Ovary (tissue), 9 donors: ENCODE data around the gene METTL25. TPM values are rescaled to one million over a fixed set of nuclear protein-coding genes. Genes with fewer than 3 reads are reported as not detected.

Source experiments
- DNase-seq, 5 donors: peaks; one replicate each; pipeline ENCODE4 v3.0.0-alpha.2; 2019 to 2020
- H3K27ac ChIP-seq, 2 donors: fragments of 200-600 bp; one replicate each; pipeline versions ENCODE4 v1.5.1 to v1.8.0; 2019 to 2022
- H3K27me3 ChIP-seq: fragments of 200-600 bp; one replicate; pipeline ENCODE4 v1.8.0; 2022
- H3K36me3 ChIP-seq: fragments of 200-600 bp; sonication (generic); one replicate; pipeline ENCODE4 v1.5.1; 2019
- H3K4me1 ChIP-seq: one replicate; pipeline ENCODE4 v1.8.1; 2013; ENCODE audit warnings: mild to moderate bottlenecking, moderate library complexity; ENCODE audit not compliant: insufficient read depth
- H3K4me3 ChIP-seq: fragments of 200-600 bp; sonication (generic); one replicate; pipeline ENCODE4 v1.5.1; 2017
- H3K9me3 ChIP-seq, 2 donors: fragments of 200-600 bp in 1 of 2; sonication (generic) in 1 of 2; one replicate each; pipeline versions ENCODE4 v1.5.1 to v1.8.1; 2013 to 2019; ENCODE audit warnings: mild to moderate bottlenecking in 1 of 2, moderate library complexity in 1 of 2
- CTCF ChIP-seq, 3 donors: fragments of 450-650 bp in 2 of 3; fragments of 200-600 bp in 1 of 3; IDR thresholded peaks; one replicate each; pipeline versions ENCODE4 v1.5.1 to v1.8.0; 2016 to 2022; ENCODE audit warnings: antibody characterized with exemption in 3 of 3, mild to moderate bottlenecking in 1 of 3
- EP300 ChIP-seq: sonication (generic); formaldehyde crosslinking; IDR thresholded peaks from one replicate; pipeline ENCODE4 v1.6.1; 2017; ENCODE audit warnings: antibody characterized with exemption
- POLR2A ChIP-seq: fragments of 450-650 bp; IDR thresholded peaks from one replicate; pipeline ENCODE4 v1.6.1; 2017; ENCODE audit warnings: antibody characterized with exemption, mild to moderate bottlenecking, moderate library complexity
- WGBS, 3 donors: extraction: QIAGEN DNeasy Blood & Tissue Kit in 1 of 3; methylation state at CpG; one replicate each; pipeline versions ENCODE4 v1.1.5 to v1.1.7; 2013 to 2017; 5-methylcytosine and 5-hydroxymethylcytosine counted together
- intact Hi-C, 4 donors: fragments of 100-400 bp; cut with DNase I; formaldehyde crosslinking; loops; one replicate each; pipeline versions ENCODE4 v1.11.0 to v1.15.1; 2022 to 2023
- polyA plus RNA-seq, 2 donors: library from polyadenylated mRNA; stranded (reverse); fragments of 200-250 nt in 1 of 2; fragments of 350-450 nt in 1 of 2; fragmentation: Illumina TruSeq in 1 of 2; extraction: RNeasy Lipid Tissue Mini Kit (QIAGEN cat#74804) in 1 of 2; gene quantifications; one replicate each; pipeline ENCODE4 v1.2.3, GENCODE V29; 2013 to 2014
- total RNA-seq, 7 donors: library from RNA; depleted of rRNA in 2 of 7; stranded (reverse); fragments of >200 nt in 2 of 7; fragmentation: NEBNext Ultra II Directional in 3 of 7; extraction: Animal tissue kit (Norgen Biotek cat#: 25700) in 3 of 7; gene quantifications; one replicate each; pipeline versions ENCODE4 v1.1.0 to v1.2.4, GENCODE V29; 2016 to 2023
- donor health status: DM: no; HTN: no; CAD: no; lungs with moderate emphysema.
- donor health status: DM: no; HTN: no; CAD: no.
- donor health status: Bipolar disorder and iron deficiency.
- donor health status: DM: yes; HTN: yes; CAD: no.
- donor health status: DM: no; HTN: no; CAD: no.
- donor health status: DM: yes; HTN: yes; CAD: no.

The METTL25 gene
- total and polyA plus RNA-seq, 9 donors: 5.7 to 21.2 (median 11.8) TPM

- no peaks in the 10 kb centered on the region for H3K27me3 ChIP-seq
- H3K4me1 ChIP-seq: no peaks in the 10 kb centered on the region
- H3K4me3 ChIP-seq: no peak overlapping the region
- H3K9me3 ChIP-seq: no peaks in the 10 kb centered on the region
- H3K27ac ChIP-seq: no peak overlapping the region
- no peaks in the 10 kb centered on the region for H3K36me3 ChIP-seq
- TF ChIP-seq CTCF (IDR thresholded peaks at IDR 0.05) (no peak), POLR2A (no peak), EP300 (no peak)
- no peak for DNase-seq
- WGBS, 3 donors: 58 to 74% (median 64%) methylated on average over 1 of the region's 1 CpG
- intact Hi-C loops: no loop called here
Measured at GRCh38 chr12:82461393-82461792, 103.1 kb downstream of the METTL25 start.

DNA sequence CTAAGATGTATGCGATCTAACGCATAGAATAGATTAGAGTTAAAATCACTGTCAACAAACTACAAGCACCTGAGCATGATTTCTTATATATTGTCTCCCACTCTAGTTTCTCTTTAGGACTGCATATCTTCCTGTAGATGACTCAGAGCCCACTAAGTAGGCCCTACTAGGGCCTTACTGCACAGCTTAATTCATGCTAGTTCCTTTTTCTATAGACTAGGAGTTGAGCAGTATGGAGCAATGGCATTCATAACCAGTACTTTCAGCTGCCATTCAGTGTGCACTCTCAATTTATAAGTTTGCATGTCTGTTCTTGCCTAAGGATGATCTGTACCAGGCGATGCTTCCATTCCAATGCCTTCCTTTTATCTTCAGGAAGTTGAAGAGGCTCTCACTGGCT, 103.5 kb downstream of the METTL25 start:
- intact Hi-C loops: no loop called here
- H3K27ac ChIP-seq: no peak overlapping the region
- whole genome bisulfite sequencing, 3 donors: 63 to 85% (median 64%) methylated on average over 3 of the region's 3 CpGs
- no peaks in the 10 kb centered on the region for H3K9me3 ChIP-seq
- DNase-seq: no peak
- H3K27me3 ChIP-seq: no peaks in the 10 kb centered on the region
- no peak overlapping the region for H3K4me3 ChIP-seq
- H3K36me3 ChIP-seq: no peaks in the 10 kb centered on the region
- TF ChIP-seq EP300 (no peak), CTCF (IDR thresholded peaks at IDR 0.05) (no peak), POLR2A (no peak)
- no peaks in the 10 kb centered on the region for H3K4me1 ChIP-seq

DNA sequence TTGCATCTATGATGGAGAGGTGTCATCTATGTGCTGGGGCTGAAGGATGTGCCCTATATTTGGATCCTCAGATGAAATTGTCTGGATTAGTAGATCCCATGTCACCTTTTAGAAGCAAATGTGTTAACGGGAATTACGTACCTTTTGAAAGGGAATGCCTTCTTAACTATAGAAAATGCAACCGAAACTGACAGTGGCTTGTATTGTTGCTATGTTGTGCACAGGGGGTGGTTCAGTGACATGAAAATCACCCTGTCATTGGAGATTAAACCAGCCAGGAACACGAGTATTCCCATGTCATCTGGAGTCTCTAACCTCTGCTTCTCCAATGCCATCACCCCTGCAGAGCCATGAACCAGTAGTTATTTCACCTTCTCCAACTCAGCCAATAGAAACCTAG, 110.2 kb downstream of the METTL25 start:
- intact Hi-C loops: no loop called here
- Histone ChIP-seq H3K36me3 (no peaks in the 10 kb centered on the region), H3K4me3 (no peak overlapping the region), H3K9me3 (no peaks in the 10 kb centered on the region), H3K27ac (no peak overlapping the region), H3K4me1 (no peaks in the 10 kb centered on the region), H3K27me3 (no peaks in the 10 kb centered on the region)
- TF ChIP-seq POLR2A (no peak), CTCF (IDR thresholded peaks at IDR 0.05) (no peak), EP300 (no peak)
- DNase-seq: no peak
- 93 to 98% (median 96%) methylated on average over 4 of the region's 4 CpGs for WGBS, 3 donors

DNA sequence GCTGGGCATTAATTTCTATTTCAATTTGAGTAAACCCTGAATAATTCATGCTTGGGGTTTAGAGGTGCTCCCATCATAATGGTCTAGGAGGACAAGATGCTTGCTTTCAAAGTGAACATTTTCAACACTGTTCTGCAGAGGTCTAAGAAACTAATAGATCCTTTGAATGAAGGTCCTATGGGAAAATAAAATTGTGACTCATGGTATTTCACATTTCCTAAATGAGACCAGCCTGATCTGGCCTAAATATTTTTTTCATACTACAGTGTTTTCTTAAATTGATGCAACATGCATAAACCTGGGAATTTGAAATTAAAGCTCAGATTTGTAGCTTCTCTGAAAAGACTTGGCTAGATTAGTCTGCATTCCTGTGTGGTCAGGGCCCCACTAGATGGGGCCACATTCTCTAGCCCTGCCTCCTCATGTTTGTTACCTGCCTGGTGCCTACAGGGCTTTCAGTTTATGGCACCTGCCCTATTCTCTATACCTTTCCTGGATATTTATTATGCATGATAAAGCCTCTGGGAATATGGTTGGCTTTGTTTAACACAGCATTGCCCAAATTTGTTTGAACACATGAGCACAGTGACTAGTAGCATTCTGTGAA, 112.7 kb downstream of the METTL25 start:
- no peaks in the 10 kb centered on the region for H3K4me1 ChIP-seq
- intact Hi-C loops: no loop called here
- no peak for DNase-seq
- TF ChIP-seq EP300 (no peak), POLR2A (no peak), CTCF (IDR thresholded peaks at IDR 0.05) (no peak)
- H3K27me3 ChIP-seq: no peaks in the 10 kb centered on the region
- no peaks in the 10 kb centered on the region for H3K9me3 ChIP-seq
- H3K4me3 ChIP-seq: no peak overlapping the region
- no peak overlapping the region for H3K27ac ChIP-seq
- no peaks in the 10 kb centered on the region for H3K36me3 ChIP-seq
